Loucy (cell line): ENCODE results near the gene PIGN.

Experiments used
- CTCF ChIP-seq: fragments of 200-600 bp; sonication (generic); conservative IDR thresholded peaks from 2 replicates; pipeline ENCODE4 v1.5.1; 2014; ENCODE audit warnings: mild to moderate bottlenecking, antibody characterized with exemption, low read length
- EZH2phosphoT487 ChIP-seq: fragments of 200-600 bp; IDR thresholded peaks from 2 replicates; pipeline ENCODE4 v1.6.1; 2018; ENCODE audit warnings: antibody characterized with exemption, mild to moderate bottlenecking, moderate library complexity, borderline replicate concordance

GRCh38 chr18:62018034-62018758 is 168.7 kb downstream of the PIGN start:
- TF ChIP-seq CTCF = no peak
- TF ChIP-seq EZH2phosphoT487 = no peak
